Sigmoid colon (tissue), 4 donors: Measurements from ENCODE around the gene CDC42EP2.

ENCODE experiments used
- CTCF ChIP-seq, 4 experiments: fragments of 450-650 bp in 3 of 4; fragments of 200-600 bp in 1 of 4; IDR thresholded peaks; one replicate each; pipeline ENCODE4 v1.5.1; 2016 to 2019; ENCODE audit warnings: antibody characterized with exemption in 4 of 4, mild to moderate bottlenecking in 3 of 4, moderate library complexity in 2 of 4
- EP300 ChIP-seq, 4 donors: sonication (generic); formaldehyde crosslinking; IDR thresholded peaks; one replicate each; pipeline ENCODE4 v1.6.1; 2017; ENCODE audit warnings: antibody characterized with exemption in 4 of 4
- POLR2A ChIP-seq, 2 donors: fragments of 450-650 bp; IDR thresholded peaks; one replicate each; pipeline ENCODE4 v1.6.1; 2016; ENCODE audit warnings: antibody characterized with exemption in 2 of 2, mild to moderate bottlenecking in 2 of 2, moderate library complexity in 2 of 2
- POLR2AphosphoS5 ChIP-seq, 4 donors: sonication (generic); formaldehyde crosslinking; IDR thresholded peaks; one replicate each; pipeline ENCODE4 v1.6.1; 2017; ENCODE audit warnings: antibody characterized with exemption in 4 of 4

GRCh38 chr11:65286686-65287085 is 28.0 kb upstream of the CDC42EP2 start:
- TF ChIP-seq POLR2AphosphoS5 (IDR thresholded peaks at IDR 0.05) (no peak), CTCF (IDR thresholded peaks at IDR 0.05) (no peak), EP300 (IDR thresholded peaks at IDR 0.05) (no peak), POLR2A (IDR thresholded peaks at IDR 0.05) (no peak)
